ENCODE measurements around the gene VPS8.

GRCh38 chr3:184924547-184924946, 112.6 kb downstream of the VPS8 start:
- TF ChIP-seq POLR2A (IDR thresholded peaks at IDR 0.05; ENCODE audit: low read length) (no peak), GATA1 (IDR thresholded peaks at IDR 0.05; ENCODE audit: low read depth, low read length) (no peak)

Measured in erythroblast (primary cell).